WTC11 (cell line): ENCODE data around the gene RFC2. TPM values are rescaled to one million over a fixed set of nuclear protein-coding genes. Genes with fewer than 3 reads are reported as not detected.
"Not testable (repeated sequence)": the region's sequence is repeated elsewhere in the genome, so short reads cannot be mapped to it uniquely, and the experiment has no call there.

Source experiments
- ATAC-seq: fragments of 200-7000 bp; cut with Tn5 transposase; 2 replicates; pipeline ENCODE4 v1.10.0; 2021; ENCODE audit warnings: mild to moderate bottlenecking, moderate library complexity
- CTCF ChIA-PET: fragments of 300-600 bp; sonication (Branson Sonifier 250); formaldehyde crosslinking; loops from one replicate; lab custom pipeline; 2021; ENCODE audit warnings: antibody characterized with exemption; lab: Charles Lee
- POLR2A ChIA-PET: fragments of 350-600 bp; sonication (Branson Sonifier 250); formaldehyde crosslinking; loops from one replicate; lab custom pipeline; 2021; ENCODE audit warnings: antibody characterized with exemption; lab: Charles Lee
- DNase-seq: peaks from one replicate; pipeline ENCODE4 v3.0.0; 2021; ENCODE audit warnings: low spot score
- H3K27ac Mint-ChIP-seq: 2 replicates; pipeline ENCODE4 v1.8.0; 2021; ENCODE audit warnings: mixed read lengths
- H3K27me3 Mint-ChIP-seq: 2 replicates; pipeline ENCODE4 v1.8.0; 2021; ENCODE audit warnings: low read depth, mild to moderate bottlenecking, moderate library complexity, mixed read lengths
- H3K36me3 Mint-ChIP-seq: 2 replicates; pipeline ENCODE4 v1.8.0; 2021; ENCODE audit warnings: mixed read lengths
- H3K4me1 Mint-ChIP-seq: 2 replicates; pipeline ENCODE4 v1.8.0; 2022; ENCODE audit warnings: mixed read lengths
- H3K4me3 Mint-ChIP-seq: 2 replicates; pipeline ENCODE4 v1.8.0; 2021; ENCODE audit warnings: mild to moderate bottlenecking, moderate library complexity, mixed read lengths
- H3K9me3 Mint-ChIP-seq: 2 replicates; pipeline ENCODE4 v1.8.0; 2021; ENCODE audit warnings: mixed read lengths
- AR ChIP-seq: fragments of 250-450 bp; sonication (Bioruptor Pico); IDR thresholded peaks from 2 replicates; pipeline ENCODE4 v1.9.0; 2021; ENCODE audit warnings: mild to moderate bottlenecking
- ARID4B ChIP-seq: sonication (generic); formaldehyde crosslinking; IDR thresholded peaks from 2 replicates; pipeline ENCODE4 v1.8.0; 2023; ENCODE audit warnings: missing genetic modification reagents, mild to moderate bottlenecking, borderline replicate concordance
- ATF1 ChIP-seq: sonication (generic); formaldehyde crosslinking; IDR thresholded peaks from 2 replicates; pipeline ENCODE4 v1.8.1; 2023; ENCODE audit warnings: mild to moderate bottlenecking, moderate library complexity, missing genetic modification reagents
- CREB1 ChIP-seq: sonication (generic); formaldehyde crosslinking; IDR thresholded peaks from 2 replicates; pipeline ENCODE4 v1.8.0; 2023; ENCODE audit warnings: mild to moderate bottlenecking, missing genetic modification reagents
- EMX1 ChIP-seq: fragments of 250-450 bp; sonication (Bioruptor Pico); IDR thresholded peaks from 2 replicates; pipeline ENCODE4 v1.8.0; 2021; ENCODE audit warnings: mild to moderate bottlenecking
- IRF1 ChIP-seq: sonication (generic); formaldehyde crosslinking; IDR thresholded peaks from 2 replicates; pipeline ENCODE4 v1.8.0; 2023; ENCODE audit warnings: missing genetic modification reagents
- MXD4 ChIP-seq: fragments of 250-450 bp; sonication (Bioruptor Pico); IDR thresholded peaks from 2 replicates; pipeline ENCODE4 v1.8.0; 2021; ENCODE audit warnings: mild to moderate bottlenecking, moderate library complexity, borderline replicate concordance
- NFYB ChIP-seq: sonication (generic); formaldehyde crosslinking; conservative IDR thresholded peaks from 2 replicates; pipeline ENCODE4 v1.8.0; 2022; ENCODE audit warnings: low read depth, missing genetic modification reagents
- NR1H2 ChIP-seq: sonication (generic); formaldehyde crosslinking; IDR thresholded peaks from 2 replicates; pipeline ENCODE4 v1.9.0; 2021; ENCODE audit warnings: mild to moderate bottlenecking, moderate library complexity, missing genetic modification reagents
- OVOL2 ChIP-seq: fragments of 250-450 bp; sonication (Bioruptor Pico); IDR thresholded peaks from 2 replicates; pipeline ENCODE4 v1.9.0; 2021; ENCODE audit warnings: mild to moderate bottlenecking, borderline replicate concordance
- SMAD3 ChIP-seq: sonication (generic); formaldehyde crosslinking; IDR thresholded peaks from 2 replicates; pipeline ENCODE4 v1.8.0; 2022; ENCODE audit warnings: missing genetic modification reagents, mild to moderate bottlenecking, borderline replicate concordance
- TEAD4 ChIP-seq: sonication (generic); formaldehyde crosslinking; IDR thresholded peaks from 2 replicates; pipeline ENCODE4 v1.8.0; 2022; ENCODE audit warnings: mild to moderate bottlenecking, missing genetic modification reagents
- TP53 ChIP-seq: sonication (generic); formaldehyde crosslinking; IDR thresholded peaks from 2 replicates; pipeline ENCODE4 v1.8.1; 2023; ENCODE audit warnings: mild to moderate bottlenecking, missing genetic modification reagents
- ZNF138 ChIP-seq: sonication (generic); formaldehyde crosslinking; conservative IDR thresholded peaks from 2 replicates; pipeline ENCODE4 v1.8.1; 2022; ENCODE audit warnings: mild to moderate bottlenecking, moderate library complexity, missing genetic modification reagents
- ZNF232 ChIP-seq: sonication (generic); formaldehyde crosslinking; IDR thresholded peaks from 2 replicates; pipeline ENCODE4 v1.8.0; 2022; ENCODE audit warnings: mild to moderate bottlenecking, missing genetic modification reagents
- ZNF317 ChIP-seq: sonication (generic); formaldehyde crosslinking; IDR thresholded peaks from 2 replicates; pipeline ENCODE4 v1.8.1; 2023; ENCODE audit warnings: low read depth, mild to moderate bottlenecking, moderate library complexity, missing genetic modification reagents, borderline replicate concordance
- ZNF532 ChIP-seq: fragments of 250-450 bp; sonication (Bioruptor Pico); IDR thresholded peaks from 2 replicates; pipeline ENCODE4 v1.9.0; 2021; ENCODE audit warnings: mild to moderate bottlenecking, borderline replicate concordance
- ZNF671 ChIP-seq: fragments of 250-450 bp; sonication (Bioruptor Pico); IDR thresholded peaks from 2 replicates; pipeline ENCODE4 v1.8.0; 2021; ENCODE audit warnings: mild to moderate bottlenecking
- total RNA-seq: library from RNA; stranded (reverse); gene quantifications from 3 replicates; pipeline ENCODE4 v1.2.3, GENCODE V29; 2021

Gene RFC2
- total RNA-seq, 1 experiment from 2014 or later: 80.7 TPM

DNA sequence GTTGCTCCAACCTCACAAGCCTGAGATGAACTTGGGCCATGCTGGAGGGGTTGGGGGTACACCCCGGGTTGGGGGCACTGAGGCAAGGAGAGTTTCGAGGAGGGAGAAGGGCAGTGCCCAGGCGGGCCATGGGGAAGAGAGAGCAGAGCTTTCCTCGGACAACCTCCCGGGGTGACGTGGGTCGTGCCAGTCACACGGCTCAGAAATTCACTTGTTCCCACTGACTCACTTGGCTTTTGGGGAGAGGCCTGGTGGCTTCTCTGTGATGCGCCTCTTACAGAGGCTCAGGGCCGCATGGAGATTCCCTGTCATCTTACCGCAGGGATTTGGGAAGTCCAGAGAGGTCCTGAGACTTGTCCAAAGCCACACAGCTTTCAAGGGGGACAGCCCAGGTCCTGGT is 41.5 kb downstream of the RFC2 start:
- CTCF ChIA-PET: interaction anchor here (0.9 to 3.6 kb wide), 4 partner anchors 10 to 188 kb away, joined by 3 to 17 read pairs (median 4); no protein-coding TSS in a partner anchor
- Mint-ChIP-seq H3K9me3 (no peaks in the 10 kb centered on the region), H3K27ac (no peak overlapping the region), H3K4me3 (no peak overlapping the region), H3K4me1 (no peaks in the 10 kb centered on the region)
- TF ChIP-seq TP53: no peak
- TF ChIP-seq ATF1 (CRISPR knock-in tag): no peak
- no peak for TF ChIP-seq ZNF671 (CRISPR knock-in tag)
- TF ChIP-seq OVOL2 (CRISPR knock-in tag): no peak
- TF ChIP-seq ZNF138: no peak
- TF ChIP-seq TEAD4: no peak
- no peak for TF ChIP-seq IRF1 (CRISPR knock-in tag)
- TF ChIP-seq EMX1 (CRISPR knock-in tag): no peak
- no peak for TF ChIP-seq ZNF317 (CRISPR knock-in tag)
- no peak for TF ChIP-seq ZNF532 (CRISPR knock-in tag)
- no peak for TF ChIP-seq NFYB (CRISPR knock-in tag)
- TF ChIP-seq CREB1 (CRISPR knock-in tag): no peak
- no peak for TF ChIP-seq MXD4 (CRISPR knock-in tag)
- no peak for TF ChIP-seq ZNF232 (CRISPR knock-in tag)
- TF ChIP-seq AR (CRISPR knock-in tag): no peak
- TF ChIP-seq NR1H2 (CRISPR knock-in tag): no peak
- TF ChIP-seq ARID4B: no peak
- TF ChIP-seq SMAD3: no peak
- TF ChIP-seq, all 79 proteins: peak for 0
- H3K27me3 Mint-ChIP-seq: no peaks in the 10 kb centered on the region; the same call in 1 of the 2 replicates
- no peak for ATAC-seq
- DNase-seq: no peak
- H3K36me3 Mint-ChIP-seq: no peaks in the 10 kb centered on the region
- POLR2A ChIA-PET: no interaction called here

- CTCF ChIA-PET: interaction anchor here (11.0 kb wide), 1 partner anchor 195 kb away, joined by 275 read pairs; no protein-coding TSS in a partner anchor
- POLR2A ChIA-PET, H3K27ac Mint-ChIP-seq, ATAC-seq, H3K27me3 Mint-ChIP-seq, H3K36me3 Mint-ChIP-seq, H3K9me3 Mint-ChIP-seq, H3K4me3 Mint-ChIP-seq, DNase-seq, H3K4me1 Mint-ChIP-seq: not testable (repeated sequence)
Observed at GRCh38 chr7:74208241-74208640, 46.0 kb downstream of the RFC2 start.
